Activated CD4-positive, alpha-beta T cell treated with anti-CD3 and anti-CD28 coated beads for 24 hours (primary cell): ENCODE data around the gene CLDN3.

Experiments used
- DNase-seq, 2 donors: peaks; one replicate each; pipeline ENCODE4 v3.0.0-alpha.2; 2020; ENCODE audit warnings: low read depth in 2 of 2

Gene CLDN3

DNA sequence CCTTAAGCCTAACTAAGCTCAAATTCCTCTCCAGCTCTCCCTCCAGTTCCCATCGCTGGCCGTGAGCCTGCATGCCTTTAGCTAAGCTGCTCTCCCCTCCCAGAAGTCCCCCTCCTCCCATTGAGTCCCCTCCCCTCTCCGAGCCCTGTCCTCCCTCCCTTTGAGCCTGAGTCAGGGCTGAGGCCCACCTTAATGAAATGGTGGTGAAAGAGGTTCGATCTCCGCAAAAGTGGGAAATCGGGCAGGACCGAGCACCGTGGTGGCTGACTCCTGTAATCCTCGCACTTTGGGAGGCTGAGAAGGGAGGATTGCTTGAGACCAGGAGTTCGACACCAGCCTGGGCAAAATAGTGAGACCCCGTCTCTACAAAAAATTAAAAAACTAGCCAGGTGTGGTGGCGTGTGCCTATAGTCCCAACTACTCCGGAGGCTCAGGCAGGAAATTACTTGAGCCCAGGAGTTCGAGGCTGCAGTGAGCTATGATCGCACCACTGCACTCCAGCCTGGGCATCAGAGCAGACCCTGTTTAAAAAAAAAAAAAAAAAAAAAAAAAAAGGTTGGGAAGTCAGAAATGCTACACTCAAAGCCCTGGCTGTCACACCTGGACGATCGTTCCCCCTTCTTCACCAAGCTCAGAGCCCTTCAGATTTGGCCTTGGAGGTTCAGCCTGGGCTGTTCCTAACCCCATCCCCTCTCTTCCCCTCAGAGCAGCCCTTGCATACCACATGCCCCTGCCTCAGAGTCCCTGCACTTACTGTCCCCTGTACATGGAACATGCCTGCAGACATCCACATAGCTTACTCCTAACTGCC lies 995 bp upstream of the CLDN3 start:
- no peak for DNase-seq

DNA sequence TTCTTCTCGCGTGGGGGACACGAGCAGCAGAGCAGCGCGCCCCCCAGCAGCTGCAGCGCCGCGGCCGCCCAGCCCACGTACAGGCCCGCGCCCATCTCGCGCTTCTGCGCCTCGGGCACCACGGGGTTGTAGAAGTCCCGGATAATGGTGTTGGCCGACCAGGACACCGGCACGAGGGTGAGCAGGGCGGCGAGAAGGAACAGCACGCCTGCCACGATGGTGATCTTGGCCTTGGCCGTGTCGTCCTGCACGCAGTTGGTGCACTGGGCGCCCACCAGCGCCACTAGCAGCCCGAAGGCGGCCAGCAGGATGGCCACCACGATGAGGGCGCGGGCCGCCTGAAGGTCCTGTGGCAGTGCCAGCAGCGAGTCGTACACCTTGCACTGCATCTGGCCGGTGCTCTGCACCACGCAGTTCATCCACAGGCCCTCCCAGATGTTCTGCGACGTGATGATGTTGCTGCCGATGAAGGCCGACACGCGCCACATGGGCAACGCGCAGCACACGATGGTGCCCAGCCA lies 529 bp downstream of the CLDN3 start:
- no peak for DNase-seq

DNA sequence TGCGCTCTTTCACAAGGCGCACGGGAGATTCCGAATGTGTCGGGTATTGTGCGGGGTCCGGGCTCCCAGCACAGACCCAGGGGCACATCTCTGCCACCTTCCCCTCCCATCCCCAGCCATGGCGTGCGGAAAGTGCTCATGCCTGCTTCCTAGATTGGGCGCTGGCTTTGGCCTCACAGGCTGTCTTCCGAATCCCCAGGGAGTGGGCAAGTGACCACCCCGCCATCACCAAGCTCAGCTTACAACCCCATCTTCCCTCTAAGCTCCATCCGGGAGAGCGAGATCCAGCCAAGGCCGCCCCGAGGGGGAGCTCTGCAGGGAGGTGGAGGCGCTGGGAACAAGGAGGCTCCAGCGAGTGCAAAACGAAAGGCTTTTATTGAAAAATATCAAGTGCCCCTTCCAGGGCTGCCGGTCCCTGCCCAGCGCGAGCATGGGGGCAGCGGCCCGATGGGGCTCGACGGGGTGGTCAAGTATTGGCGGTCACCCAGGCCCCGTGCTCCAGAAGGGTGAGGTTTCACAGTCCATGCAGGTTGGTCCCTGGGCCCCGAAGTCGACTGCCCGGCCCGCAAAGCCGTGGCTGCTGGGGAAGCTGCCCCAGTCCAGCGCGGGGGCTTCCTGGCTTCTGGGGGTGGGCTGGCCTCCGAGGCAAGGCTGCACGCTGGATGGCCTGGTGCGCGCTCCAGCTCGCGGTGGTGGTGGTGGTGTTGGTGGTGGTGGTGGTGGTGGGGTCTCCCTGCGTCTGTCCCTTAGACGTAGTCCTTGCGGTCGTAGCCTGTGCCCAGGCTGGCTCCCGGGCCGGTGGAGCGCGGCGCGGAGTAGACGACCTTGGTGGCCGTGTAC lies 1.2 kb downstream of the CLDN3 start:
- no peak for DNase-seq

DNA sequence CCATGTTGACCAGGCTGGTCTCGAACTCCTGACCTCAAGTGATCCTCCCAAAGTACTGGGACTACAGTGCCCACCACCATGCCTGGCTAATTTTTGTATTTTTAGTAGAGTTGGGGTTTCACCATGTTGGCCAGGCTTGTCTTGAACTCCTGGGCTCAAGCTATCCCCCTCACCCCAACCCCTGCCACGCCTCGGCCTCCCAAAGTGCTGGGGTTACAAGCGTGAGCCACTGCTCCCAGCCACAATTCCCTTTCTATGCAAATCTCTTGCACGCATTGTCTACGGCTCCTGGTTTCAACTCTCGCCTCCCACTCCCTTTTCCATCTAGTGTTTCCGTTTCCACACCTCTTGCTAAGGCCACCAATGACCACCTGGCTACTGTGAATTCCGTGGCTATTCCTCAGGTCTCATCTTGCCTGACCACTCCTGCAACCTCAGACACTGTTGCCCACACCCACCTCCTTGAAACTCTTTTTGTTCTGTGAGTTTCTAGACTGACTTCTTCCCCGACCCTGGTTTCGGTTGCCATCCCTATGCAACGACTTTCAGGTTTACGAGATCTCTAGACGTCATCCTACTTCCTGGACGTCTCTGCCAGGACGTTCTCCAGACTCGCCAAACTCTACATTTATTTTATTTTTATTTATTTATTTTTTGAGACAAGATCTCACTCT lies 3.4 kb downstream of the CLDN3 start:
- DNase-seq, result no peak

DNA sequence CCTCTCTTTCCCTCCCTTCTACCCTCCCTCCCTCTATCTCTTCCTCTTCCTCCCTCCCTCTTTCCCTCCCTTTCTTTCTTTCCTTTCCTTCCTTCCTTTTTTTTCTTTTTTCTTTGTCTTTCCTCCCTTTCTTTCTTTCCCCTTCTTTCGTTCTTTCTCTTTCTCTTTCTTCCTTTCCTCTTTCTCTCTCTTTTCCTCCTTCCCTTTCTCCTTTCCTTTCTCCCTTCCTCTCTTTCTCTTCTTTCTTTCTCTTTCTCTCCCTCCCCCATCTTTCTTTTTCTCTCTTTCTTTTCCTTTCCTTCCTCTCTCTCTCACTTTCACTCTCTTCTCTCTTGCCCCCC lies 7.4 kb downstream of the CLDN3 start:
- no peak for DNase-seq

DNA sequence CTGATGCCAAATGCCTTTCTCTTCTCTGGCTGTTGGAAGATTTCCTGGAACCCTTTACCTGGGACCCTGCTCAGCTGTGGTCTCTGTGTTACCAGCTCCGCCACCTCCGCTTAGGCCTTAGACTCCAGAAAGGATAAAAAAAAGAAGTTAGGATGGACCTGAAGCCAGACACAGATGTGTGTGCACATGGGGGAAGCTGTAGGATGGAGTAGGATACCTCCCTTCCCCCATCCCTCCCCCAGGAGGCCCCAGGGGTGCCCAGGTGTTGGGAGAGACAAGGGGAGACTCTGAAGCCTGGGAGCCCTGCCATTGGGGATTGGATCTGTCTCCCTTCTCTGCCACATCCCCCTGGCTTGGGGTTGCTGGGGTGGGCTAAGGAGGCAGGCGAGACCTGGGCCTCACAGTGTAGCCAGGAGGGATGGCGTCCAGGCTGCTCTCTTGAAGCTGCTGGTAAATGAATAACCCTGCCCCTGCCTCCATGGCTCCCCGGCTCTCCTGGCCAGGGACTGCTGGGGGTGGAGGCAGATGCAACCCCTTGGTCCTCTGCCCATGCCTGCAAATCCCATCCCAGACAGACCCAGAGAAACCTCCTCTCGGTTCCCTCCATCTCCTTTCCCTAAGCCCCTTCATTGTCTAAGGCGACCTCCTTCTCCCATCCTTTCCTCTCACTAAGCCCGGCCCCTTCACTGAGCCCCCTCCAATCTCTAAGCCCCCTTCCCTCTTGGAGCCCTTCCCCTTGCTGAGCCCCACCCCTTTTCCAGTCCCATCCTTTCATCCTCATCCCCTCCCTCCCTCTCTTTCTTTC lies 8.0 kb downstream of the CLDN3 start:
- no peak for DNase-seq

DNA sequence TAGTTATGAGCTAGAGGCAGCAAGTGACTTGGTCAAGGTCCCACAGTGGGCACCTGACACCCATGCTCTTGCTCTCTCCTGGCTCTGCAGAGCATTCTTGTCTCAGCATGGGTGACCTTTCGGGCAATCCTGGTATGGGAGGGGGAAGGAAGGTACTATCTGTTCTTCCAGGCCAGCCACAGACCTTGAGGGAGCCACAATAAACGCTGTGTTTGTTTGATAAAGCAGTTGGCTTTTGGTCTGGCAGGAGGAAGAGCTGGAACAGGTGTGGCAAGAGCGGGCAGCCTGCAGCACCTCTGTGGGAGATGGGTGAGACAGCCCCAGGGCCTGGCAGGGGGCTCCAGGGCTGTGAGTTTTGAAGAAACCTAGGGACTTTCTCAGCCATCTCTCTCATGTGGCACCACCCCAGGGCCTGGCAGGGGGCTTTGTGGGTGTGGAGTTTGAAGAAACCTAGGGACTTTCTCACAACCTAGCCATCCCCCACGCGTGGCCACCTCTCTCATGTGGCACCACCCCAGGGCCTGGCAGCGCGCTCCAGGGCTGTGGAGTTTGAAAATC lies 11.4 kb downstream of the CLDN3 start:
- DNase-seq, result no peak

DNA sequence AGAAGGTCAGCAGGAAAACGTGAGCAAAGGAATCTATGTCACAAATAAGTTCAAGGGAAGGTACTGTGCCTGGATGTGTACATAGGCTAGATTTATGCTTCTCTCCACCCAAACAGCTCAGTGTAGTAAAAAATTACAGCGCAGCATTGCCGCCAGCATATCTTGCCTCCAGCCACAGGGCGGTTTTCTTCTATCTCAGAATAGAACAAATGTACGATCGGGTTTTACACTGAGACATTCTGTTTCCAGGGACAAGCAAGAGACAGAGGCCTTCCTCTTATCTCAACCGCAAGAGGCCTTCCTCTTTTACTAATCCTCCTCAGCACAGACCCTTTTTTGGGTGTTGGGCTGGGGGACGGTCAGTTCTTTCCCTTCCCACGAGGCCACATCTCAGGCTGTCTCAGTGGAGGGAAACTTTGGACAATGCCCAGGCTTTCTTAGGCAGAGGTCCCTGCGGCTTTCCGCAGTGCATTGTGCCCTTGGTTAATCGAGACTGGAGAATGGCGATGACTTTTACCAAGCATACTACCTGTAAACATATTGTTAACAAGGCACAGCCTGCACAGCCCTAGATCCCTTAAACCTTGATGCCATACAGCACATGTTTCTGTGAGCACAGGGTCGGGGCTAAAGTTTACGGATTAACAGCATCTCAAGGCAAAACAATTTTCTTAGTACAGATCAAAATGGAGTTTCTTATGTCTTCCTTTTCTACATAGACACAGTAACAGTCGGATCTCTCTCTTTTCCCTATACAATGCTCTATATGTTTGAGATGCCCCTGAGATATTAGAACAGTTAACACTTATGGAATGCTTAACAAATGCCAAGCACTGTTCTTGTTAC lies 19.9 kb downstream of the CLDN3 start:
- no peak for DNase-seq

DNA sequence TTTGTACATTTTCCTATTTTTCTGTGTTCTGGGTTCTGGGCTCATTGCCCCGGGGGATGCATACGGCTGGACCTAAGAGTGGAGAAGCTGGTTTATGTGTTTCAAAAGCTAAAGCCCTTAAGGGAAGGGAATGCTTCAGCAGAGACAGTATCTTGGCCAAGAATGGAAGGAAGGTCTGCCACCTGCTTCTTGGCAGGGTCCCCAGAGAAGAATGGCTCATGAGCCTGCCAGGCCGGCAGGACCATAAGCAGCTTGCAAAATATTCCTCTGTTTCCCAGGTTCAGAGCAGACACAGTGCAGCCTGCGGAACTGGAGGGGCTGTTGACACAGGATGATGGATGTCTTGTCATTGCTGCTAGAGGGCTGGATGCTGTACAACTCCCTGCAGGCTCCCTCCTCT lies 23.7 kb downstream of the CLDN3 start:
- DNase-seq, result no peak

DNA sequence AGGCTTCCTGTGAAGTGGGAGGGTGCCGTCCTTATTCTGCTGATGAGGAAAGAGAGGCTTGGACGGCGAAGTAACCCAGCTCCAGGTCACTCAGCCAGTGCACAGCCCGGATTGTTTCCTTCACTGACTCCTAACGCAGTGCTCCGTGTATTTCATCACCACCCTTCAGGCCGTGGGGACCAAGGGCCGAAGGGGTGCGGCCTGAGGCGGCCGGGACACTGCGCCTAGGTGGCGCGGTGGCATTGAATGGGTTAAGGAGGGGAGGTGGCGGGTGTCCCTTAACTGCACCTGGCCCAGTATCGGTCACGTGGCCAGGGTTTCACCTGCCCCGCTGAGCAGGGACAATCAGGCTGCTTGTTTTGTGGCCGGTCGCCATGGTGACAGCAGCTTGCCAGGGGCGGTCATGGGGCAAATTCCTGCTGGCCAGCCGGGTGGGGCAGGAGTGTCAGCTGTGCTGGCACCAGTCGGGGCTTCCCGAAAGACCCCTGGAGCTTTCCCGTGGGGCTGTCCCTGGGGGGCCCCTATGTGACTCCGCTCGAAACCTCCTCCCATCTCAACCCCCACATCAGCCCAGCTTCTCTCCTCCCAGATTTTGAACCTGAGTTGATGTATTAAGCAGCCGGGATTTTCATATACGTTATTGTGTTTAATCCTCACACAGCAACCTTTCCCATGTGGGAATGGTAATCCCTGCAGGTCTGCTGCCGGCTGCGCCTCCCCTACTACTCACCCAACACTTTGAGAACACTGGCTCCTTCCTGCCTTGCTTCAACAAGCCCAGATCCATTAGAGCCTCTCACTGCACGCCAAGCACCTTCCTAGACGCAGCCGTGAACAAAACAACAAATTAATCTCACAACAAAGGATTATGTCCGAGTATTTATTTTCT lies 27.1 kb downstream of the CLDN3 start:
- no peak for DNase-seq

DNA sequence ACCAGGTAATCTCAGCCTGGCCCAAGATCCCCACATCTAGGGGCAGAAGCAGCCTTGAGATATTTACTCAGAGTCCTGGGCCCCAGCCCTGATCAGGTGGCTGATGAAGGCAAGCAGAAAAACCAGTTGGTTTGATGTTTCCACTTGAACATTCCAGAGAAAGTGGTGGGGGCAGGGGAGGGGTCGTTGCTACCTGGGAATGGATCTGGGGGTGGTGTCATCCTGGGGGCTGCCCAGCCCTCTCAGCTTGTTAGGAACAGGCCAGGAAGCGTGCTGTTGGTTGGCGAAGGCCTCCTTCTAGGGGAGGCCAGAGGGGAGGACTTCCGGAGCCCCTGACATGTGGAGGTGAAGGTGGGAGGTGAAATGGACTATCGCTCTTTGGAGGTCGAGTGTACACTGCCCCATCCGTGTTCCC lies 27.7 kb downstream of the CLDN3 start:
- DNase-seq, result no peak

DNA sequence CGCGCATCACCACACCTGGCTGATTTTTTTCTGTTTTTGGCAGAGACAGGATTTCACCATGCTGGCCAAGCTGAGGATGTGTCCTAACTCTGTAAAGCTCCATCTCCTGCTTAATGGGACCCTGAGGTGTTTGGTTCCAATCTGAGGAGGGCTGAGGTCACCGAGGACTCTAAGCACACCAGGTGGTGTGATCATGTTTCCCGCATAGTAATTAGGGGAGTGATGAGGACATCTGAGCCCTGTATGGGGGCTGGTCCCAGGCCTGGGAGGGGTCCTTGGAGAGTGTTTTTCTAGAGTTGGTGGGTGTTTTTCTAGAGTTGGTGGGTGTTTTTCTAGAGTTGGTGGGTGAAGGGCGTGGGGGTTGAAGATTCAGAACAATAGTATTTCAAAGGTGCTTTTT lies 28.5 kb downstream of the CLDN3 start:
- no peak for DNase-seq

DNA sequence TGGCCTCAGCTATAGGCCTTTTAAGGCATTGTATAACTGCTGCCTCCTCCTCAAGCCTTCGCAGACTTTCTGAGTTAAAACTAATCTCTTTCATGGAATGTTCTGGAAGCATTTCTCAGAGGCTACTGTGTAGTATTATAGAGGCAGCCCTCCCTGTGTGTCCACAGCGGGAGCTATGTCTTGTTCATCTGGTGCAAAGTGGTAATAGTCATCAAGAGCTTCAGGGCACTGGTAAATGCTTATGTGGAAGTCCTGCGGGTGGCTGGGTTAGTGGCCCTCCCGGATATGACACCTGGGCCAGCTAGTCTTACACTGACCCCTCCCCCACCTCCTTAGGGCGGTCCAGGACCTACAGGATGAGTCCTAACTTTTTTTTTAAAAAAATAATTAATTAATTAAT lies 29.3 kb downstream of the CLDN3 start:
- no peak for DNase-seq

DNA sequence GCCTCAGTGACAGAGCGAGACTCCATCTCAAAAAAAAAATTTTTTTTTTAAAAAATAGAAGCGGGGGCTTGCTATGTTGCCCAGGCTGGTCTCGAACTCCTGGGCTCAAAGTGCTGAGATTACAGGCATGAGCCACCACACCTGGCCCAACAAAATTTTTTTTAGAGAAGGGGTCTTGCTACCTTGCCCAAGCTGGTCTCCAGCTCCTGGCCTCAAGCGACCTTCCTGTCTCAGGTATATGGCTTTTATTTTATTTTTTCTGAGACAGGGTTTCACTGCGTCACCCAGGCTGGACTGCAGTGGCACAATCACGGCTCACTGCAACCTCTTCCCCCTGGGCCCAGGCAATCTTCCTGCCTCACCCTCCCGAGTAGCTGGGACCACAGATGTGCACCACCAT lies 29.9 kb downstream of the CLDN3 start:
- DNase-seq, result no peak

DNA sequence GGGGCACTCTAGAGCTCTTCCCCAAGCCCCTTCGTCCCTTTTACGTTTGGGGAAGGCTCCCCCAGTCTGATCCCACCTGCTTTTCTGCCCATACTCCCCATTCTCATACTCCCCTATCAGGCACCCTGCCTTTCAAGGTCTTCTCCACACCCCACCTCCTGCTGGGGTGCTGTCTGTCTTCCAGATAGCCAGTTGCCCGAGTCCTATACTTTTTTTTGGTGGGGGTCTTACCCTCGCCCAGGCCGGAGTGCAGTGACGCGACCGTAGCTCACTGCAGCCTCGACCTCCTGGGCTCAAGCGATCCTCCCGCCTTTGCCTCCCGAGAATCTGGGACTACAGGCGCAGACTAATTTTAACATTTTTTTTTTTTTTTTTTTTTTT lies 30.7 kb downstream of the CLDN3 start:
- no peak for DNase-seq

DNA sequence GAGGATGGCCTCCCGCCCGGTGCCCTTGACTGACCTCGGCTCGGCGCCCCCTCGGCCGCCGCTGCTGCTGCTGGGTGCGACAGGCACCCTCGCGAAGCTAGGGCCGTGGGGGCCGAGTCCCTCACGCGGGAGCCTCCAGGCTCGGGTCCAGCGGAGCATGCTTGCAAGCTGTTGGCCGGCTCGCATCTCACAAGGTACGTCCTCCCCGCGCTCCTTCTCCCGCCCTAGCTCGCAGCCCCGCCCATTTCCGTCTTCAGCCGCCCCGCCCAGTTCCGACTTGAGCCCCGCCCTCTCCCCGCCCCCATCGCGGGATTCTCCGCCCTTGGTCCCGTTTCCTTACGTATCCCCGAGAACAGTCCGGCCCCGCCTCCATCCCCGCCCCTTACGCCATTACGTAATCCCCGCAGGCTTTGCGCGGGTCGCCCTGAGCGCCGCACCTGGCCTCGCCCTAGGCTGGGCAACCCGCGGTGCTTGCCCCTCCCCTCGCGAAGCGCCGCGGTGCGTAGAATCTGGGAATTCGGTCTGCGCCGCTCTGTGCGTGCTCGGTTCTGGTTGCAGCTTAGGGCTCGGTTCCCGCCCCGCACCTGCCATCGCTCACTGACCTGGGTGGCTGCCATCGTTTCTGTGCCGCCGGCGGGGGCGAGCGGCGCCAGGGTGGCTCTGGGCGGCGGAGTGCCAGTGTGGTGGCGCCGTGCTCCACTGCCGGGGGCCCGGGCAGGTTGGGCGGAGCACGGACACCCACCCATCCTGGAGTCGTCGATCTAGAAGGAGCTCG lies 31.3 kb downstream of the CLDN3 start, which contains the start of gene ABHD11:
TSS of gene ABHD11 (minus strand) at position 191 of the 775 bp plus-strand sequence. CDS start at position 159, 32 bp downstream.
- peak; percentile 98 to 100 for DNase-seq

DNA sequence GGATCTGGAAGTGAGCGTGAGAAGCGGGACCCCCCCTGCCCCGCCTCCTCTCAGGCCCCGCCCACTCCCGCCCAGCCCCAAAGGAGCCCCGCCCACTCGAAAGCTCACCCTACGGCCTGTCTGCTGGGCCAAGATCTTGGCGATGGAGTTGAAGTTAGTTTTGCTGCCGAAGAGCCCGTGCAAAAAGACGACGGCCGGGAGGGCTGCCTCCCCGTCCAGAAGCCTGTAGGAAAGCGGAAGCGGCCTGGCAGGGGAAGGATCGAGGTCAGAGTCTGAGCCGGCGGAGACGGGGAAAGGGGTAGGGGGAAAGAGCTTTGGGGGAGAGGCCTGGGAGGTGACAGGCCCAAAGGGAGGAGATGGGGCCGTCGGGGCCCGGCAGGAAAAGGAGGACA lies 31.9 kb downstream of the CLDN3 start:
- DNase-seq, result peak in 1 of 2 donors; percentile 63

DNA sequence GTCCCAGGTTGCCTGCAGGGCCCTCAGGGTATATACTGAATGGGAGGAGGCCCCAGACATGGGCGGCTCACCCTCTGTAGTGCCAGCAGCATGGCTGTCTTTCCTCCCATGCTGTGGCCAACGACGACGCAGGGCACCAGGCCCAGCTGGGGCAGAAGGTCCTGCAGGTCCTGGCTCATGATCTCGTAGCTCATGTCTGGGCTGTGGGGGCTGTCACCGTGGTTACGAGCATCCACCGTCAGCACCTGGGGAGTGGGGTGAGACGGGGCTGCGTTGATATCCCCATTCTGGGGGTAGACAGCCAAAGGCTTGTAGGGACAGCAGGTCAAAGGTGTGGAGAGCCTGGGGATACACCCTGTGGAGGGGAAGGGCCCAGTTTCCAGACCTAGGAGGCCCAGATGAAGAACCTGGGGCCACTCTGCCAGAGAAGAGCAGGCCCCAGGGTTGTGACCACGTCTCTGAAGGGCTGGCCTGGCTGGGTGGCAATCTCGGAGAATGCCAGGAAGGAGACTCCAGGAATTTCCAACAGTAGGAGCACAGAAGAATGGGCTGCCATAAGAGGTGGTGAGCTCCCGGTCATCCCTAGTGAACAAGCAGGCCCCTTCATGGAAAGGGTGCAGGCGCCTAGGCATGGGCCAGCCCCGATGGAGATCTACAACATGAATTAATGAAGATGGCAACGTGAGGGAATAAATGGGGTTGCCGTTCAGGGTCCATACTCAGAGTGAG lies 32.4 kb downstream of the CLDN3 start:
- DNase-seq, result no peak
